Fibroblast of pulmonary artery (primary cell): ENCODE measurements around the gene GRK6.

Experiments used
- DNase-seq: peaks from one replicate; pipeline ENCODE4 v3.0.0-alpha.2; 2010; ENCODE audit warnings: low read depth
- H3K4me3 ChIP-seq: replicated peaks from 2 replicates; pipeline ENCODE4 v1.5.1; 2011; ENCODE audit warnings: low read depth, mild to moderate bottlenecking, control low read depth, low read length, moderate library complexity
- TF ChIP-seq, protein P1 (sequence below): IDR thresholded peaks from 2 replicates; pipeline ENCODE4 v1.5.1; 2011; ENCODE audit warnings: mild to moderate bottlenecking, control low read depth, low read length, inconsistent platforms; ENCODE audit errors: missing control alignments

GRK6 gene

DNA sequence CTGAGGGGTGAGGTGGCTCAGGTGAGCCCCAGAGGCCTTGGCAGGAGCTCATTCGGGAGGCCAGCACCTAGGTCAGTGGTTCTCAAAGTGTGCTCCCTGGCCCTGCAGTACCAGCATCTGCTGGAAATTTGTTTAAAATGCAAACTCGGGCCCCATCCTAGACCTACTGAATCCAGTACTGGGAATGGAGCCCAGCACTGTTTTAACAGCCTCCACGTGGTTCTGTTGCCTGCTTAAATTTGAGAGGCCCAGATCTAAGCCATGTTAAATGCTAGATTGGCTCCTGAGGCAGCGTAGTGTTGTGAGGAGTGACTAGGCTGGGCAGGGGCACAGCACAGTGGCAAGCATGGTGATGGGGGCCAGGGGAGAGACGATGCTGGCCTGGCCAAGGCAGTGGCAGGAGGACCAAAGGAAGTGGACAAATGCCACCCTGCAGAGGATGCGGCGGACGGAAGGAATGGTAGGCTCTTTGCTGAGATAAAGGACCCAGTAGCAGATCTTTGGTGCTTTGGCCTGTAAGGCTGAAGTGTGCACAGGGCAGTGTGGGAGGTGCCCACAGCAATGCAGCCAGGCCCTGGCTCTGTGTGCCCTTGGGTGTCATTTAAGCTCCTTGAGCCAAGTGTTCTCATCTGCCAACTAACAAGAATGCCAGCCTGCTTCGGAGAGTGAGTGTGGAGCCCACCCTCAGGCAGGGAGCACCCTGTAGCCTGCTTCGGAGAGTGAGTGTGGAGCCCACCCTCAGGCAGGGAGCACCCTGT lies 24.4 kb downstream of the GRK6 start:
- DNase-seq: no peak
- TF ChIP-seq, protein P1, sequence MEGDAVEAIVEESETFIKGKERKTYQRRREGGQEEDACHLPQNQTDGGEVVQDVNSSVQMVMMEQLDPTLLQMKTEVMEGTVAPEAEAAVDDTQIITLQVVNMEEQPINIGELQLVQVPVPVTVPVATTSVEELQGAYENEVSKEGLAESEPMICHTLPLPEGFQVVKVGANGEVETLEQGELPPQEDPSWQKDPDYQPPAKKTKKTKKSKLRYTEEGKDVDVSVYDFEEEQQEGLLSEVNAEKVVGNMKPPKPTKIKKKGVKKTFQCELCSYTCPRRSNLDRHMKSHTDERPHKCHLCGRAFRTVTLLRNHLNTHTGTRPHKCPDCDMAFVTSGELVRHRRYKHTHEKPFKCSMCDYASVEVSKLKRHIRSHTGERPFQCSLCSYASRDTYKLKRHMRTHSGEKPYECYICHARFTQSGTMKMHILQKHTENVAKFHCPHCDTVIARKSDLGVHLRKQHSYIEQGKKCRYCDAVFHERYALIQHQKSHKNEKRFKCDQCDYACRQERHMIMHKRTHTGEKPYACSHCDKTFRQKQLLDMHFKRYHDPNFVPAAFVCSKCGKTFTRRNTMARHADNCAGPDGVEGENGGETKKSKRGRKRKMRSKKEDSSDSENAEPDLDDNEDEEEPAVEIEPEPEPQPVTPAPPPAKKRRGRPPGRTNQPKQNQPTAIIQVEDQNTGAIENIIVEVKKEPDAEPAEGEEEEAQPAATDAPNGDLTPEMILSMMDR: no peak
- H3K4me3 ChIP-seq: no peak overlapping the region

DNA sequence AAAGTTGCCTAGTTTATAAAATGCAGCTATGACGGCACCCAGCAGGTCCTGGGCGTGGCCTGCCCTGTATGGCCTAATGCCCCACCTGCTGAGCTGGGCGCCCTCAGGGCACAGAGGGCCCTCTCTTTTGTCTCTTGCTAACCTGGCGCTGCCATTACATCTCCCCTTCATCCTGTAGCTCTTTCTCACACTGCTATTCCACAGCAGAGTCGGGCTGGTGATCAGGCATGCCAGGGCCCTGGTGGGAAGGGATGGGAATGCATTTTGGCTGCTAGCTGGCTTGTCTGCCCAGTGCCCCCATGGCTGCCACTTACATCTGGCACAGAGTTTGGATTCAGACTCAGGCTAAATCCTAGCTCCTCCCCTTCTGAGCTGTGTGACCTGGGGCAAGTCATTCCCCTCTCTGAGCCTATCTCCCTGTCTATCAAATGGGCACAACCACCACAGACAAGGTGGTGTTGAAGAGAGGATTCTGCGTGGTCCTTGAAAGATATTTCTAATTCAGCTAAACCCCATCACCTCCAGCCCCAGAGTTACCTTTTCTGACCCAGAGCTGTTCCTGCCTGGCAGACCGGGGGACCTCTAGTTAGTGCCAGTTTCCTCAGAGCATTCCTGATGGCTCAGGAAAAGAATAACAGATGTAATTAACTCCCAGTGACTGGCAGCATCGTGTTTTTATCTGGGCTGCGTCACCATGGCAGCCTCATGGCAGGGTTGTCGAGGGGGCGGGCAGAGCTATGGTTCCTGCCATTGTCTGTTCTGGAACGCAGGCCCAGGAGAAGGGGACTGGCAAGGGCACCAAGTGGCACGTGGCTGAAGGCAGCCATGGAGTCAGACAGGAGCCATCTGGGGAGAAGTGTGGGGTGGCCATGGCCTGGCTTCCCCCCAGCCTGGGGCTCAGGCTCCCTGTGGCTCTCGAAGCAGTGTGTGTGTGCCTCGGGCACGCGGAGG lies 26.5 kb downstream of the GRK6 start:
- H3K4me3 ChIP-seq: no peak overlapping the region
- DNase-seq: no peak
- TF ChIP-seq, protein P1: no peak

DNA sequence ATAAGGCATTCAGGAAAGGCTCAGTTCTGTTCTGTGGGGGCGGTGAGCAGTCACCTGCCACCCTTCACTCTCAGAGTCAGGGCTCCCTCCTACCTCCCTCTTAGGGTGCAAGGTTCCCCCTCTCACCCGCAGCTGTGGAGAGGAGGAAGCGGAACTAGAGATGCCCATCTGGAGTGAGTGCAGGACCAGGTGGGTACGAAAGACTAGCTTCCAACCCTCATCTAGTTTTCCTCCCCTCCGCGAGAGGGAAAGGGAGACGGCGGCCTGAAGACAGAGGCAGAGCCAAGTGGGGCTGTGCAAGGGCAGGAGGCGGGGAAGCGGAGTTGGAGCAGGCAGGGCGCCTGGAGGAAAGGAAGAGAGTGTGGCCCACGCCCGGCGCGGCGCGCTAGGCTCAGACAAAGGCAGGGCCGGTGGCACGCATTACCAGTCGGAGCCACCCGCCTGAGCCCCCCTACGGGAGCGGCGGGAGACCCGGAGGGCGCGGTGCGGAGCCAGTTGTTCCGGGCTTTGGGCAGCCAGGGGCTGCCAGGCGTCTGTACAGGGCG lies 27.4 kb downstream of the GRK6 start:
- peak overlapping the region; percentile 39 for H3K4me3 ChIP-seq
- DNase-seq: no peak
- TF ChIP-seq, protein P1: no peak

DNA sequence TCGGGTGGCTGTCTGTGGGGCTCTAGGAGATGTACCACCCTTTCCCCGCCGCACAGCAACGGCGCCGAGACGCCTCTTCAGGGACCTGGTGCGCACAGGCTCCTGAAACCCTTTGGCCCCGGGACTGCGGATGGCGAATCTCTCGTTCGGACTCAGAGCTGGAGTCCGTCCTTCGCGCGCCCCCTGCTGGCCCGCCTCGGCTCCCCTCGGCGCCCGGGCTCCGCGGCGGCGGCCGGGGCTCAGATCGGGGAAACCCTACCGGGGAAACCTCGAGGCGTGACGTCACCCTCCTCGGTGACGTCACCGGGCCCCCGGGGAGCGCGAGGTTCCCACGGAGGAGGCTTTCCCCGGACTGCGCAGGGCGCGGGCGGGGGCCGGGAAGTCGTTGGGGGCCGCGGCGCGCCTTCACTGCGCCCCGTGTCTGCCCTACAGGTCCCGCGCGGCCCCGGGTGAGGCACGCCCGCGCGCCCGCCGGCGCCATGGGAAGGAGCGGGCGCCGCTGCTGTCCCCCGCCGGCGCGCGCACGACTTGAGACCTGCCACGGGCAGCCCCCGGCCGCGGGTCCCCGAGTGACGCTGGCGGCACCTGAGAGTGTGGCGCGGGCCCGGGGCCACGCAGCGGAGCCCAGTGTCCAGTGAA lies 28.0 kb downstream of the GRK6 start:
- TF ChIP-seq, protein P1: peak; percentile 40
- DNase-seq: peak; percentile 87
- peak overlapping the region; percentile 46 for H3K4me3 ChIP-seq

DNA sequence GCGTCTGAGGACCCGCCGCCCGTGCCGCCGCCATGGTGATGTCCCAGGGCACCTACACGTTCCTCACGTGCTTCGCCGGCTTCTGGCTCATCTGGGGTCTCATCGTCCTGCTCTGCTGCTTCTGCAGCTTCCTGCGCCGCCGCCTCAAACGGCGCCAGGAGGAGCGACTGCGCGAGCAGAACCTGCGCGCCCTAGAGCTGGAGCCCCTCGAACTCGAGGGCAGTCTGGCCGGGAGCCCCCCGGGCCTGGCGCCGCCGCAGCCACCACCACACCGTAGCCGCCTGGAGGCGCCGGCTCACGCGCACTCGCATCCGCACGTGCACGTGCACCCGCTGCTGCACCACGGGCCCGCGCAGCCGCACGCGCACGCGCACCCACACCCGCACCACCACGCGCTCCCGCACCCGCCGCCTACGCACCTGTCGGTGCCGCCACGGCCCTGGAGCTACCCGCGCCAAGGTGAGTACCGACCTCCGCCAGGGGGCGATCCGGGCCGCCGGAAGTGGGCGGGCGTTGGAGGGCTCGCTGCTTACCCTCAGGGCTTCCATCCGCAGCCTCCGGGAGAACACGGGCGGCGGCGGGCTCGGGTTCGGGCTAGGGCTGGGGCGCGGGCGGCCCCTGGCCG lies 28.7 kb downstream of the GRK6 start:
- peak overlapping the region; percentile 46 for H3K4me3 ChIP-seq
- peak; percentile 63 for DNase-seq
- TF ChIP-seq, protein P1: peak; percentile 34
